Transverse colon (tissue), 4 donors: Measurements from ENCODE around the gene MLLT10.

Experiments
- EP300 ChIP-seq: sonication (generic); formaldehyde crosslinking; IDR thresholded peaks from one replicate; pipeline ENCODE4 v1.6.1; 2017; ENCODE audit warnings: antibody characterized with exemption, low read depth
- POLR2A ChIP-seq: fragments of 450-650 bp; IDR thresholded peaks from one replicate; pipeline ENCODE4 v1.6.1; 2016; ENCODE audit warnings: antibody characterized with exemption, mild to moderate bottlenecking, moderate library complexity
- POLR2AphosphoS5 ChIP-seq, 3 donors: sonication (generic); formaldehyde crosslinking; IDR thresholded peaks; one replicate each; pipeline ENCODE4 v1.6.1; 2016; ENCODE audit warnings: antibody characterized with exemption in 3 of 3
- TF ChIP-seq, protein P1 (sequence below), 5 experiments: fragments of 200-600 bp in 3 of 5; fragments of 450-650 bp in 2 of 5; sonication (generic) in 3 of 5; IDR thresholded peaks; 1 replicate in 2 of 5; 2 replicates in 3 of 5; pipeline ENCODE4 v1.5.1; 2016 to 2017; ENCODE audit warnings: antibody characterized with exemption in 5 of 5, inconsistent platforms in 3 of 5, mild to moderate bottlenecking in 2 of 5, moderate library complexity in 1 of 5

DNA sequence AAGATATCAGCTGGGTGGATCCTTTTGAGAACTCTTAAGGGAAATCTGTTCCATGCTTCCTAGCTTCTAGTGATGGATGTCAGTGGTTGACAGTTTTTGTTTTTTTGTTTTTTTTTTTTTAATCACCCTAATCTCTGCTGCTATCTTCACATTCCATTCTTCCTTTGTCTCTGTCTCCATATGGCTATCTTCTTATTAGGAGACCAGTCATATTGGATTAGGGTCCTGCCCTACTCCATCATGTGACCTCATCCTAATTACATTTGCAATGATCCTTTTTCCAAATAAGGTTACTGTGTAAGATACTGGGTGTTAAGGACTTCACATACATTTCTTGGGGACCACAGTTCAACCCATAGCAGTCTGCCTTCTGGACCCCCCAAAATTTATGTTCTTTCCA is 69.7 kb downstream of the MLLT10 start:
- TF ChIP-seq, protein P1, sequence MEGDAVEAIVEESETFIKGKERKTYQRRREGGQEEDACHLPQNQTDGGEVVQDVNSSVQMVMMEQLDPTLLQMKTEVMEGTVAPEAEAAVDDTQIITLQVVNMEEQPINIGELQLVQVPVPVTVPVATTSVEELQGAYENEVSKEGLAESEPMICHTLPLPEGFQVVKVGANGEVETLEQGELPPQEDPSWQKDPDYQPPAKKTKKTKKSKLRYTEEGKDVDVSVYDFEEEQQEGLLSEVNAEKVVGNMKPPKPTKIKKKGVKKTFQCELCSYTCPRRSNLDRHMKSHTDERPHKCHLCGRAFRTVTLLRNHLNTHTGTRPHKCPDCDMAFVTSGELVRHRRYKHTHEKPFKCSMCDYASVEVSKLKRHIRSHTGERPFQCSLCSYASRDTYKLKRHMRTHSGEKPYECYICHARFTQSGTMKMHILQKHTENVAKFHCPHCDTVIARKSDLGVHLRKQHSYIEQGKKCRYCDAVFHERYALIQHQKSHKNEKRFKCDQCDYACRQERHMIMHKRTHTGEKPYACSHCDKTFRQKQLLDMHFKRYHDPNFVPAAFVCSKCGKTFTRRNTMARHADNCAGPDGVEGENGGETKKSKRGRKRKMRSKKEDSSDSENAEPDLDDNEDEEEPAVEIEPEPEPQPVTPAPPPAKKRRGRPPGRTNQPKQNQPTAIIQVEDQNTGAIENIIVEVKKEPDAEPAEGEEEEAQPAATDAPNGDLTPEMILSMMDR (IDR thresholded peaks at IDR 0.05): no peak
- TF ChIP-seq POLR2AphosphoS5 (IDR thresholded peaks at IDR 0.05): no peak
- no peak for TF ChIP-seq POLR2A
- TF ChIP-seq EP300: no peak
